SK-N-MC (cell line): ENCODE results near the gene CHTF18.

Experiments used
- EZH2 ChIP-seq: fragments of 200-600 bp; sonication (generic); IDR thresholded peaks from one replicate; pipeline ENCODE4 v1.6.1; 2017; ENCODE audit warnings: antibody characterized with exemption
- FOXP2 ChIP-seq: optimal IDR thresholded peaks from 2 replicates; pipeline ENCODE3; 2011; ENCODE audit warnings: mild to moderate bottlenecking, moderate library complexity; ENCODE audit not compliant: insufficient read depth; ENCODE audit errors: extremely low read length, control extremely low read depth
- POLR2AphosphoS5 ChIP-seq: IDR thresholded peaks from 2 replicates; pipeline ENCODE4 v1.6.1; 2012; ENCODE audit warnings: mild to moderate bottlenecking, low read depth, low read length, borderline replicate concordance

DNA sequence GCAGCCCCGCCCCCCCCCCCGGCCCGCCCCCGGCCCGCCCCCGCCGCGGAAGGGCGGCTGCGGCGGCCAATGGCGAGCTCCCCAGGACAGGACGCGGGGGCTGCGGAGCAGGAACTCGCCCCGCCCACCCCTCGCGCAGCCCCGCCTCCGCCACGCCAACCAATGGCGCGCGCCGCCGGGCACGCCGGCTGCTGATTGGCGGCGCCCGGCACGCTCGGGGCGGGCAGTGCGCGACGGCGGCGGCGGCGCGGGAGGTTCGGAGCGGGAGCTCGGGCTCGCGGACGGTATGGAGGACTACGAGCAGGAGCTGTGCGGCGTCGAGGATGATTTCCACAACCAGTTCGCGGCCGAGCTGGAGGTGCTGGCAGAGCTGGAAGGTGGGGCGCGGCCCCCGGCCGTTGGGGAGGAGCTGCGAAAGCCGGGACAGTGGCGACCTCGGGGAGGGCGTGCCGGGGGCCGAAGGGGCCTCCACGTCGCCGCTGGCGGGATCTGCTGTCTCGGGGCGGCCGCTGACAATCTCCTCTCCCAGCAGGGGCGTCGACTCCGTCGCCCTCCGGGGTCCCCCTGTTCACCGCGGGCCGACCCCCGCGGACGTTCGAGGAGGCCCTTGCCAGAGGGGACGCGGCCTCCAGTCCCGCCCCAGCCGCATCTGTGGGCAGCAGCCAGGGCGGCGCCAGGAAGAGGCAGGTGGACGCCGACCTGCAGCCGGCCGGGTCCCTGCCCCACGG is at the start of gene CHTF18:
- no peak for TF ChIP-seq EZH2
- peak; percentile 79 for TF ChIP-seq POLR2AphosphoS5
- TF ChIP-seq FOXP2, result no peak
